ENCODE results near the gene ODAD2. TPM values are rescaled to one million over a fixed set of nuclear protein-coding genes. Genes with fewer than 3 reads are reported as not detected.

The ODAD2 gene
- total and polyA plus RNA-seq, 11 donors = 0.21 to 1.5 (median 0.64) TPM; not detected in 6

- Histone ChIP-seq H3K27ac (no peak overlapping the region), H3K9me3 (peaks cover 0 to 8% (median 0%) of the 10 kb centered on the region in 12 donors), H3K4me3 (no peak overlapping the region), H3K4me1 (no peaks in the 10 kb centered on the region), H3K27me3 (peaks cover 0 to 2% (median 0%) of the 10 kb centered on the region in 9 donors), H3K36me3 (no peaks in the 10 kb centered on the region)
- DNase-seq (no peak), ATAC-seq (no peak)
- WGBS, 4 donors = 77 to 88% (median 84%) methylated on average over 2 of the region's 2 CpGs
- TF ChIP-seq POLR2A (IDR thresholded peaks at IDR 0.05) (no peak), CTCF (IDR thresholded peaks at IDR 0.05) (no peak)
- intact Hi-C loops (cut with DNase I) = no loop called here
Observed at GRCh38 chr10:27784272-27784671, 214.6 kb downstream of the ODAD2 start.

- DNase-seq (peak in 2 of 5 donors; percentile 10 to 18), ATAC-seq (peak in 2 of 4 donors; percentile 24 to 71)
- TF ChIP-seq POLR2A (IDR thresholded peaks at IDR 0.05) (no peak), CTCF (IDR thresholded peaks at IDR 0.05) (peak in 8 of 12 donors; percentile 9 to 41 (median 26))
- no peaks in the 10 kb centered on the region for H3K36me3 ChIP-seq
- 0 to 25% (median 17%) methylated on average over 1 of the region's 1 CpG for WGBS, 4 donors
- H3K4me1 ChIP-seq = no peaks in the 10 kb centered on the region
- H3K4me3 ChIP-seq = no peak overlapping the region
- peaks cover 0 to 8% (median 0%) of the 10 kb centered on the region in 12 donors for H3K9me3 ChIP-seq
- intact Hi-C loops (cut with DNase I) = no loop called here
- H3K27me3 ChIP-seq = peaks cover 0 to 2% (median 0%) of the 10 kb centered on the region in 9 donors
- H3K27ac ChIP-seq = no peak overlapping the region
Observed at GRCh38 chr10:27783660-27784059, 215.2 kb downstream of the ODAD2 start.

GRCh38 chr10:27779462-27780015 lies 219.3 kb downstream of the ODAD2 start:
- no peak for TF ChIP-seq CTCF (IDR thresholded peaks at IDR 0.05)
- no peak for TF ChIP-seq POLR2A (IDR thresholded peaks at IDR 0.05)
- no peak overlapping the region for H3K4me3 ChIP-seq
- WGBS, 4 donors = 68 to 74% (median 68%) methylated on average over 9 of the region's 9 CpGs
- no peaks in the 10 kb centered on the region for H3K36me3 ChIP-seq
- H3K27ac ChIP-seq = no peak overlapping the region
- no peak for ATAC-seq
- no peaks in the 10 kb centered on the region for H3K4me1 ChIP-seq
- peaks cover 0 to 3% (median 0%) of the 10 kb centered on the region in 9 donors for H3K27me3 ChIP-seq
- peaks cover 0 to 8% (median 0%) of the 10 kb centered on the region in 12 donors for H3K9me3 ChIP-seq
- intact Hi-C loops (cut with DNase I) = no loop called here
- no peak for DNase-seq

GRCh38 chr10:27774831-27775230 lies 224.0 kb downstream of the ODAD2 start:
- H3K36me3 ChIP-seq = no peaks in the 10 kb centered on the region
- peaks cover 0 to 10% (median 0%) of the 10 kb centered on the region in 9 donors for H3K27me3 ChIP-seq
- 40 to 54% (median 51%) methylated on average over 2 of the region's 2 CpGs for WGBS, 4 donors
- intact Hi-C loops (cut with DNase I) = no loop called here
- no peak overlapping the region for H3K27ac ChIP-seq
- H3K9me3 ChIP-seq = no peaks in the 10 kb centered on the region
- no peak for DNase-seq
- no peak for ATAC-seq
- no peaks in the 10 kb centered on the region for H3K4me1 ChIP-seq
- no peak overlapping the region for H3K4me3 ChIP-seq
- TF ChIP-seq POLR2A (IDR thresholded peaks at IDR 0.05) (no peak), CTCF (IDR thresholded peaks at IDR 0.05) (no peak)

Data from heart left ventricle (tissue), 16 donors.